Measurements from ENCODE around the gene DNAJC8. TPM values are rescaled to one million over a fixed set of nuclear protein-coding genes. Genes with fewer than 3 reads are reported as not detected.

Gene DNAJC8
- total and polyA plus RNA-seq, 2 of the 4 experiments (the other 2 are of a cell fraction), result 53.6 to 81.0 TPM

- H4K5ac ChIP-seq (ENCODE audit: low read depth, low read length), result no peak overlapping the region
- H2BK120ac ChIP-seq (ENCODE audit: low read depth, low read length), result no peak overlapping the region
- DNase-seq (no peak), ATAC-seq (ENCODE audit: low read depth) (no peak)
- no peak overlapping the region for H2AK9ac ChIP-seq (replicated peaks; ENCODE audit: low read depth, low read length, poor library complexity)
- H3K79me1 ChIP-seq (ENCODE audit: low read depth in 1 of 2, low read length in 2 of 2), result peaks cover 24 to 83% of the 10 kb centered on the region in 2 experiments
- intact Hi-C loops (cut with micrococcal nuclease), result no loop called here
- peaks cover 23% of the 10 kb centered on the region for H3K36me3 ChIP-seq (ENCODE audit: control insufficient read depth, insufficient read depth, low read length)
- no peak overlapping the region for H3K9ac ChIP-seq (ENCODE audit: low read depth, low read length)
- in situ Hi-C loops (cut with MboI; ENCODE audit: low sequenced_read_pairs), result no loop called here
- no peak overlapping the region for H3K18ac ChIP-seq (ENCODE audit: low read depth, low read length)
- no peak overlapping the region for H2BK20ac ChIP-seq (ENCODE audit: low read depth, low read length)
- H3K4me2 ChIP-seq (ENCODE audit: low read depth, low read length), result no peak overlapping the region
- no peak overlapping the region for H3K27ac ChIP-seq (ENCODE audit: insufficient read depth, low read length)
- BruUV-seq (replicated peaks), result no TSS peak
- H3K23ac ChIP-seq (ENCODE audit: low read depth, low read length), result no peak overlapping the region
- H3K4ac ChIP-seq (ENCODE audit: low read depth, low read length), result no peak overlapping the region
- H4K20me1 ChIP-seq (ENCODE audit: insufficient read depth, low read length), result peaks cover 100% of the 10 kb centered on the region
- H4K91ac ChIP-seq (ENCODE audit: insufficient read depth, low read depth, low read length), result no peak overlapping the region
- H2BK5ac ChIP-seq (ENCODE audit: low read depth, low read length, poor library complexity, severe bottlenecking), result no peak overlapping the region
- no peak overlapping the region for H3K56ac ChIP-seq (ENCODE audit: extremely low read depth, insufficient read depth, low read length)
- peaks cover 13% of the 10 kb centered on the region for H3K4me1 ChIP-seq (ENCODE audit: control insufficient read depth, insufficient read depth, low read length)
- H3K9me1 ChIP-seq (ENCODE audit: insufficient read depth, low read length), result peaks cover 38% of the 10 kb centered on the region
- H4K8ac ChIP-seq (ENCODE audit: low read depth in 2 of 2, low read length in 2 of 2), result no peak overlapping the region
- H3K4me3 ChIP-seq (ENCODE audit: insufficient read depth, low read depth, low read length), result no peak overlapping the region
- no peaks in the 10 kb centered on the region for H3K9me3 ChIP-seq (ENCODE audit: control insufficient read depth, insufficient read depth, low read length)
- H2AFZ ChIP-seq (replicated peaks; ENCODE audit: low read length, poor library complexity), result no peak overlapping the region
- WGBS, 2 experiments (ENCODE audit: extremely low coverage in 2 of 2, insufficient read length in 1 of 2), result no CpG with 5 or more reads among the region's 2 CpGs
- ChIA-PET POLR2A (ENCODE audit: unreplicated experiment) (no interaction called here), CTCF (interaction anchor here (0.6 to 1.6 kb wide), 2 partner anchors 19 to 77 kb away, joined by 5 to 10 read pairs; no protein-coding TSS in a partner anchor)
- H2BK15ac ChIP-seq (ENCODE audit: low read depth, low read length), result no peak overlapping the region
- dilution Hi-C loops (cut with HindIII; ENCODE audit: low sequenced_read_pairs, unreplicated experiment), result no loop called here
- no peak for TF ChIP-seq POLR2A (IDR thresholded peaks at IDR 0.05; ENCODE audit: low read depth, low read length)
- no peak for TF ChIP-seq CHD1 (IDR thresholded peaks at IDR 0.05; ENCODE audit: low read depth, low read length)
- TF ChIP-seq RAD21 (IDR thresholded peaks at IDR 0.05; ENCODE audit: low read length), result no peak
- no peak for TF ChIP-seq MAZ (IDR thresholded peaks at IDR 0.05; ENCODE audit: borderline replicate concordance, low read depth, low read length)
- no peak for TF ChIP-seq CTCF (conservative IDR thresholded peaks at IDR 0.05; ENCODE audit: low read depth, low read length)
- TF ChIP-seq SMC3 (IDR thresholded peaks at IDR 0.05; ENCODE audit: low read depth, low read length), result no peak
- TF ChIP-seq ELK1 (IDR thresholded peaks at IDR 0.05; ENCODE audit: borderline replicate concordance, low read depth, low read length), result no peak
- no peak for TF ChIP-seq FOS (IDR thresholded peaks at IDR 0.05; ENCODE audit: low read depth, low read length)
- no peak for TF ChIP-seq NFE2L2 (IDR thresholded peaks at IDR 0.05; ENCODE audit: low read depth, low read length)
- TF ChIP-seq RCOR1 (IDR thresholded peaks at IDR 0.05; ENCODE audit: insufficient replicate concordance, low read length), result no peak
- no peak for TF ChIP-seq RFX5 (IDR thresholded peaks at IDR 0.05; ENCODE audit: low read depth, low read length)
- TF ChIP-seq BHLHE40 (IDR thresholded peaks at IDR 0.05; ENCODE audit: low read depth, low read length), result no peak
- TF ChIP-seq MAFK (IDR thresholded peaks at IDR 0.05; ENCODE audit: low read depth, low read length), result no peak
- no peak for TF ChIP-seq CEBPB (IDR thresholded peaks at IDR 0.05; ENCODE audit: low read depth, low read length)
- TF ChIP-seq, protein P1, sequence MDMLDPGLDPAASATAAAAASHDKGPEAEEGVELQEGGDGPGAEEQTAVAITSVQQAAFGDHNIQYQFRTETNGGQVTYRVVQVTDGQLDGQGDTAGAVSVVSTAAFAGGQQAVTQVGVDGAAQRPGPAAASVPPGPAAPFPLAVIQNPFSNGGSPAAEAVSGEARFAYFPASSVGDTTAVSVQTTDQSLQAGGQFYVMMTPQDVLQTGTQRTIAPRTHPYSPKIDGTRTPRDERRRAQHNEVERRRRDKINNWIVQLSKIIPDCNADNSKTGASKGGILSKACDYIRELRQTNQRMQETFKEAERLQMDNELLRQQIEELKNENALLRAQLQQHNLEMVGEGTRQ (IDR thresholded peaks at IDR 0.05; ENCODE audit: low read depth, low read length), result no peak
- no peak for TF ChIP-seq MXI1 (IDR thresholded peaks at IDR 0.05; ENCODE audit: borderline replicate concordance, low read depth, low read length)
- no peak overlapping the region for H2AK5ac ChIP-seq (ENCODE audit: low read depth, low read length)
- no peaks in the 10 kb centered on the region for H3K27me3 ChIP-seq (ENCODE audit: control insufficient read depth, insufficient read depth, low read length)
- H3K14ac ChIP-seq (replicated peaks; ENCODE audit: low read depth, low read length), result no peak overlapping the region
Measured at GRCh38 chr1:28267633-28268032, 34.8 kb upstream of the DNAJC8 start.
